ENCODE results near the gene TMEM169.

TMEM169 gene

DNA sequence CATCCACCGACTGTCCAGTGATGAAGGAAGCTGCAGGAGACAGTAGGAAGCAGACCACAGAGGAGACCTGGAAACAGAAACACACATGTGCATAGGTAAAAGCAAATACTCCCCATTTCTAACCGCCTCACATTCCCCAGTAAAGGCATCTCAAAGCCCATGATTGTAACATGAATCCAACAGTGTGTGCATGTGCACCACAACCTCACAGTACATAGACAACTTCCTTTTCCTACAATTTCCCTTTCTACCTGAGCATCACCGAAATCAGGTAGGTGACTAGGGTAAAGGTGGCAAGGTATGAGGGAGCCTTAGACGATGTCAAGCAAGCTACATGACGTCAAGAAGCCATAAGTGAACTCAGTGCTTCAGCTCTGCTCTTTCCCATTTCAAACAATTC is 37.8 kb upstream of the TMEM169 start:
- TF ChIP-seq CTCF (IDR thresholded peaks at IDR 0.05; ENCODE audit: low read depth, low read length, poor library complexity, severe bottlenecking) (no peak), EZH2phosphoT487 (IDR thresholded peaks at IDR 0.05; ENCODE audit: borderline replicate concordance, low read length) (no peak)
- Histone ChIP-seq H3K27me3 (ENCODE audit: control insufficient read depth, low read length) (0 out of 2 replicates have a peak, but pooled peaks cover 2% of the 10 kb centered on the region), H3K9me2 (replicated peaks; ENCODE audit: control insufficient read depth, low read length) (no peaks in the 10 kb centered on the region), H3F3A (ENCODE audit: control insufficient read depth, insufficient read depth) (no peaks in the 10 kb centered on the region), H3K27ac (ENCODE audit: low read depth, low read length) (no peak overlapping the region), H4K20me1 (ENCODE audit: control insufficient read depth, insufficient read depth, low read depth, low read length) (no peaks in the 10 kb centered on the region), H3K79me2 (ENCODE audit: control insufficient read depth, low read length) (no peaks in the 10 kb centered on the region), H3K4me3 (ENCODE audit: low read length) (no peak overlapping the region), H3K9me3 (ENCODE audit: control insufficient read depth, insufficient read depth, low read length) (no peaks in the 10 kb centered on the region), H3K4me2 (ENCODE audit: low read length) (no peak overlapping the region), H3K36me3 (ENCODE audit: control insufficient read depth, low read length) (no peaks in the 10 kb centered on the region), H3K4me1 (ENCODE audit: control insufficient read depth, low read length) (no peaks in the 10 kb centered on the region)

DNA sequence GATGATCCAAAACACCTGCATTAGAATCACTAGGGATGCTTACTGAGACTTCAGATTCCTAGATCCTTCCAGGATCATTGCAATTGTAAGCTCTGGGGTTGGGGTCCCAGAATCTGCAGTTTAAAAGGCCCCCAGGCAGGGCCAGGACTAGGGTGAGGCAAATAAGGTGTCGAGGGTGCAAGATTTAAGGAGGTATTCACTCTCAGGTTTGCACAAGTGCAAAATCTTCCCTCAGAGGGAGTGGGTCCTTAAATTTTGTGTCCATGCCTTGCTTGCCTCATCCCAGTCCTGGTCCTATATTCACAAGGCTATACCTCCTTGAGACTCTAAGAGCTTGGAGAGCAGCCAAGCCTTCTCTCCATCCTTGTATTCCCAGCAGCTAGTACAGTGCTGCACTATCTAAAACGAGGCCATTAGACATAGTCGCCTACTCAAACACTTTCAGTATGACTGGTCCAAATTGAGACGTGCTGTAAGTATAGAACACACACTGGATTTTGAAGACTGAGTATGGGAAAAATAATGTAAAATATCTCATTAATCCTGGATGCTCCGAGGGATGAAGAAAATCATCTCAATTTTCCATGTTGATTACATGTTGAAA is 36.7 kb upstream of the TMEM169 start:
- TF ChIP-seq EZH2phosphoT487 (IDR thresholded peaks at IDR 0.05; ENCODE audit: borderline replicate concordance, low read length) (no peak), CTCF (IDR thresholded peaks at IDR 0.05; ENCODE audit: low read depth, low read length, poor library complexity, severe bottlenecking) (no peak)
- Histone ChIP-seq H3K9me2 (replicated peaks; ENCODE audit: control insufficient read depth, low read length) (no peaks in the 10 kb centered on the region), H3K4me2 (ENCODE audit: low read length) (no peak overlapping the region), H3K27ac (ENCODE audit: low read depth, low read length) (no peak overlapping the region), H3F3A (ENCODE audit: control insufficient read depth, insufficient read depth) (no peaks in the 10 kb centered on the region), H3K27me3 (ENCODE audit: control insufficient read depth, low read length) (no peaks in the 10 kb centered on the region), H3K9me3 (ENCODE audit: control insufficient read depth, insufficient read depth, low read length) (no peaks in the 10 kb centered on the region), H3K36me3 (ENCODE audit: control insufficient read depth, low read length) (no peaks in the 10 kb centered on the region), H3K4me3 (ENCODE audit: low read length) (no peak overlapping the region), H3K4me1 (ENCODE audit: control insufficient read depth, low read length) (no peaks in the 10 kb centered on the region), H3K79me2 (ENCODE audit: control insufficient read depth, low read length) (no peaks in the 10 kb centered on the region), H4K20me1 (ENCODE audit: control insufficient read depth, insufficient read depth, low read depth, low read length) (no peaks in the 10 kb centered on the region)

GRCh38 chr2:216047397-216047796 is 34.3 kb upstream of the TMEM169 start:
- no peaks in the 10 kb centered on the region for H4K20me1 ChIP-seq (ENCODE audit: control insufficient read depth, insufficient read depth, low read depth, low read length)
- no peak overlapping the region for H3K27ac ChIP-seq (ENCODE audit: low read depth, low read length)
- no peaks in the 10 kb centered on the region for H3K27me3 ChIP-seq (ENCODE audit: control insufficient read depth, low read length)
- no peak for TF ChIP-seq EZH2phosphoT487 (IDR thresholded peaks at IDR 0.05; ENCODE audit: borderline replicate concordance, low read length)
- TF ChIP-seq CTCF (IDR thresholded peaks at IDR 0.05; ENCODE audit: low read depth, low read length, poor library complexity, severe bottlenecking), result no peak
- H3K9me3 ChIP-seq (ENCODE audit: control insufficient read depth, insufficient read depth, low read length), result no peaks in the 10 kb centered on the region
- H3K36me3 ChIP-seq (ENCODE audit: control insufficient read depth, low read length), result no peaks in the 10 kb centered on the region
- no peaks in the 10 kb centered on the region for H3F3A ChIP-seq (ENCODE audit: control insufficient read depth, insufficient read depth)
- no peaks in the 10 kb centered on the region for H3K79me2 ChIP-seq (ENCODE audit: control insufficient read depth, low read length)
- H3K9me2 ChIP-seq (replicated peaks; ENCODE audit: control insufficient read depth, low read length), result no peaks in the 10 kb centered on the region
- H3K4me1 ChIP-seq (ENCODE audit: control insufficient read depth, low read length), result no peaks in the 10 kb centered on the region
- H3K4me2 ChIP-seq (ENCODE audit: low read length), result no peak overlapping the region
- no peak overlapping the region for H3K4me3 ChIP-seq (ENCODE audit: low read length)
